Pancreas (tissue), 10 donors: ENCODE measurements around the gene RPS6KB2. TPM values are rescaled to one million over a fixed set of nuclear protein-coding genes. Genes with fewer than 3 reads are reported as not detected.

Source experiments
- ATAC-seq, 4 donors: fragments of 200-7000 bp; cut with Tn5 transposase; one replicate each; pipeline versions ENCODE4 v1.8.0 to v1.9.1; 2020; ENCODE audit warnings: mild to moderate bottlenecking in 4 of 4, moderate library complexity in 4 of 4
- DNase-seq, 6 donors: peaks; one replicate each; pipeline ENCODE4 v3.0.0-alpha.2; 2020
- FAIRE-seq: peaks from 2 replicates; lab custom pipeline; 2012; peaks lifted over from hg19 to GRCh38; lab: Jason Lieb, UNC
- H3K27ac ChIP-seq, 4 donors: fragments of 200-600 bp; sonication (generic); 1 replicate in 3 of 4; 2 replicates in 1 of 4; pipeline versions ENCODE4 v1.5.0 to v1.8.0; 2020
- H3K27me3 ChIP-seq, 4 donors: fragments of 200-600 bp; one replicate each; pipeline ENCODE4 v1.8.0; 2021
- H3K36me3 ChIP-seq, 3 donors: fragments of 200-600 bp; sonication (generic) in 1 of 3; one replicate each; pipeline versions ENCODE4 v1.5.0 to v1.8.0; 2020 to 2021
- H3K4me1 ChIP-seq, 3 donors: fragments of 200-600 bp; one replicate each; pipeline ENCODE4 v1.8.0; 2021
- H3K4me3 ChIP-seq, 4 donors: fragments of 200-600 bp; sonication (generic) in 2 of 4; one replicate each; pipeline versions ENCODE4 v1.5.0 to v1.8.0; 2020 to 2021
- H3K9me3 ChIP-seq, 4 donors: fragments of 200-600 bp; one replicate each; pipeline ENCODE4 v1.8.0; 2021
- CTCF ChIP-seq, 4 donors: fragments of 200-600 bp; sonication (generic) in 3 of 4; IDR thresholded peaks; one replicate each; pipeline versions ENCODE4 v1.5.0 to v1.8.0; 2021; ENCODE audit warnings: antibody characterized with exemption in 4 of 4
- WGBS, 2 donors: extraction: QIAGEN DNeasy Blood & Tissue Kit; methylation state at CpG; one replicate each; pipeline ENCODE4 v1.1.7; 2013; 5-methylcytosine and 5-hydroxymethylcytosine counted together
- intact Hi-C, 3 donors: fragments of 100-400 bp; cut with DNase I; formaldehyde crosslinking; loops; one replicate each; pipeline versions ENCODE4 v1.11.1 to v1.14.2; 2022
- polyA plus RNA-seq, 2 donors: library from polyadenylated mRNA; stranded (reverse); fragments of 200-250 nt; gene quantifications; one replicate each; pipeline ENCODE4 v1.2.3, GENCODE V29; 2013
- total RNA-seq, 6 donors: library from RNA; stranded (reverse); fragmentation: NEBNext Ultra II Directional in 4 of 6; extraction: Animal tissue kit (Norgen Biotek cat#: 25700) in 4 of 6; gene quantifications; one replicate each; pipeline versions ENCODE4 v1.2.1 to v1.2.4, GENCODE V29; 2021 to 2023
- donor health status: healthy with polysubstance abuse.
- donor health status: DM: no; HTN: no; CAD: no; lungs with moderate emphysema.
- donor health status: DM: no; HTN: no; CAD: no.
- donor health status: control.
- donor health status: control.
- donor health status: Bipolar disorder and iron deficiency.
- donor health status: DM: yes; HTN: yes; CAD: no.
- donor health status: DM: no; HTN: no; CAD: no.
- donor health status: DM: no; HTN: no; CAD: no.
- donor health status: DM: yes; HTN: yes; CAD: no.

RPS6KB2 gene
- total and polyA plus RNA-seq, 8 donors: 17.6 to 71.6 (median 25.3) TPM

- Histone ChIP-seq H3K36me3 (no peaks in the 10 kb centered on the region), H3K9me3 (no peaks in the 10 kb centered on the region), H3K4me1 (peaks cover 0 to 10% (median 5%) of the 10 kb centered on the region in 3 donors), H3K27ac (no peak overlapping the region), H3K4me3 (no peak overlapping the region), H3K27me3 (no peaks in the 10 kb centered on the region)
- DNase-seq: no peak
- ATAC-seq: no peak
- no peak for FAIRE-seq
- WGBS, 2 donors: 83 to 85% methylated on average over 5 of the region's 5 CpGs
- TF ChIP-seq CTCF (IDR thresholded peaks at IDR 0.05): no peak
- intact Hi-C loops: no loop called here
Measured at GRCh38 chr11:67445515-67445914, 17.2 kb downstream of the RPS6KB2 start.

- Histone ChIP-seq H3K9me3 (no peaks in the 10 kb centered on the region), H3K27ac (no peak overlapping the region), H3K4me3 (no peak overlapping the region), H3K4me1 (peaks cover 0 to 5% (median 0%) of the 10 kb centered on the region in 3 donors), H3K36me3 (no peaks in the 10 kb centered on the region), H3K27me3 (no peaks in the 10 kb centered on the region)
- no peak for FAIRE-seq
- ATAC-seq: no peak
- DNase-seq: no peak
- intact Hi-C loops: no loop called here
- TF ChIP-seq CTCF (IDR thresholded peaks at IDR 0.05): no peak
- WGBS, 2 donors: 92 to 95% methylated on average over 5 to 7 of the region's 7 CpGs
Measured at GRCh38 chr11:67448220-67448609, 19.9 kb downstream of the RPS6KB2 start.

DNA sequence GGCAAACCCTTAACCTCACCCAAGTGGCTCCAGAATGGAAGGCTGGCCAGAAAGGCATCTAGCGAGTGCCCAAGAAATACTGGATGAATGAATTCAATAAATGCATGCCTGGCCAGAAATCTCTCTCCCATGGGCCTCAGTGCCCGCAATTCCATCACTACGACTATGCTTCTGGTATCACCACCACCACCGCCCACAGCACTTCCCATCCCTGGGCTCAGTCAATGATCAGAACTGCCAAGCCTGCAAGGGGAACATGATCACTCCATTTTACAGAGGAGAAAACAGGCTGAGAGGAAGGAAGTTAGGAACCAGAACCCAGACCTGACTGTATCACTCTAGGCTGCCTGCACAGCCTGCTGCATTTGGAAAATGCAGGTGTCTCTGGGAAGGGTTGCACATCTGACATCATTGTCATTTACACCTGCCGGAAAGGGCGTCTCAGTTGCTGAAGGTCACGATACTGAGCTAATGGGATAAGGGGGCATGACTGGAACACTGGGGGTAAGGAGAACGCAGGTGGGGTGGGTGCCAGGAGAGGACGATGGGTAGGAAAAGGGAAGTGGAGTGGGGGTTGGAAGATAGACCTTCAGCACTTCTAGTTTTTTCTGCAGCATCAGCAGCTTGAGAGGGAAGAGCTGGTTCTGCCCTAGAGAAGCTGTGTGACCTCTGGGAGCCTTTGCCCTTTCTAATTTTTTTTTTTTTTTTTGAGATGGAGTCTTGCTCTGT, 21.0 kb downstream of the RPS6KB2 start:
- H3K9me3 ChIP-seq: no peaks in the 10 kb centered on the region
- no peak for DNase-seq
- no peaks in the 10 kb centered on the region for H3K36me3 ChIP-seq
- 50 to 54% methylated on average over 9 of the region's 9 CpGs for WGBS, 2 donors
- H3K4me1 ChIP-seq: peaks cover 0 to 3% (median 0%) of the 10 kb centered on the region in 3 donors
- no peak for FAIRE-seq
- no peak overlapping the region for H3K4me3 ChIP-seq
- ATAC-seq: peak in 2 of 4 donors; percentile 30 to 66
- no peak overlapping the region for H3K27ac ChIP-seq
- no peak for TF ChIP-seq CTCF (IDR thresholded peaks at IDR 0.05)
- H3K27me3 ChIP-seq: no peaks in the 10 kb centered on the region
- intact Hi-C loops: no loop called here

GRCh38 chr11:67450796-67451657, 22.7 kb downstream of the RPS6KB2 start:
- no peak overlapping the region for H3K27ac ChIP-seq
- TF ChIP-seq CTCF (IDR thresholded peaks at IDR 0.05): no peak
- no peaks in the 10 kb centered on the region for H3K36me3 ChIP-seq

More at GRCh38 chr11:67450796-67451657, 22.7 kb downstream of the RPS6KB2 start:
- DNase-seq (peak in 1 of 6 donors; percentile 48), FAIRE-seq (no peak), ATAC-seq (no peak)
- no peak overlapping the region for H3K4me3 ChIP-seq
- 88 to 90% methylated on average over 24 to 25 of the region's 25 CpGs for WGBS, 2 donors
- intact Hi-C loops: no loop called here
- H3K4me1 ChIP-seq: peaks cover 0 to 2% (median 0%) of the 10 kb centered on the region in 3 donors
- H3K9me3 ChIP-seq: no peaks in the 10 kb centered on the region
- H3K27me3 ChIP-seq: no peaks in the 10 kb centered on the region
